GM12801 (cell line): ENCODE data around the gene NSMF.

Experiments used
- TF ChIP-seq, protein P1 (sequence below): IDR thresholded peaks from one replicate; pipeline ENCODE4 v1.5.1; 2011; ENCODE audit warnings: control low read depth; ENCODE audit not compliant: insufficient read length; ENCODE audit errors: extremely low read depth

The NSMF gene

DNA sequence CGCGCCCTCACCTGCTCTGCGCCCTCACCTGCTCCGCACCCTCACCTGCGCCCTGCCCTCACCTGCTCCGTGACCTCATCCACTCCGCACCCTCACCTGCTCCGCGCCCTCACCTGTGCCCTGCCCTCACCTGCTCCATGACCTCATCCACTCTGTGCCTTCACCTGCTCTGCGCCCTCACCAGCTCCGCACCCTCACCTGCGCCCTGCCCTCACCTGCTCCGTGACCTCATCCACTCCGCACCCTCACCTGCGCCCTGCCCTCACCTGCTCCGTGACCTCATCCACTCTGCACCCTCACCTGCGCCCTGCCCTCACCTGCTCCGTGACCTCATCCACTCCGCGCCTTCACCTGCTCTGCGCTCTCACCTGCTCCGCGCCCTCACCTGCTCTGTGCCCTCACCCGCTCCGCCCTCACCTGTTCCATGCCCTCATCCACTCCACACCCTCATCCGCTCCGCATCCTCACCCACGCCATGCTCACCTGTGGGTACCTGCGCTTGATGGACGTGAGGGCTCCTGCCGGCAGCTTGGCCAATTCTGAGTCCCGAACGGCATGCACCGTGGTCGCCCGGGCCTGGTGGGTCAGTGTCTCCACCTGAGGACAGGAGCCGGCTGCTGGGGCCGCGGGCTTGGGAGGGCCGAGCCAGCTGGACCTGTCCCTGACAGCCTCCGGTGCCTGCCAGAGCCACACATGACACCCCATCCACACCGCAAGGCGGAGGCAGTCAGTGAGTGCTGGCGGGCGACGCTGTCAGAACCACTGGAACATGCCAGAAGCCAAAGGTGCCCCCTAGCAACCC lies 35.6 kb upstream of the NSMF start:
- TF ChIP-seq, protein P1, sequence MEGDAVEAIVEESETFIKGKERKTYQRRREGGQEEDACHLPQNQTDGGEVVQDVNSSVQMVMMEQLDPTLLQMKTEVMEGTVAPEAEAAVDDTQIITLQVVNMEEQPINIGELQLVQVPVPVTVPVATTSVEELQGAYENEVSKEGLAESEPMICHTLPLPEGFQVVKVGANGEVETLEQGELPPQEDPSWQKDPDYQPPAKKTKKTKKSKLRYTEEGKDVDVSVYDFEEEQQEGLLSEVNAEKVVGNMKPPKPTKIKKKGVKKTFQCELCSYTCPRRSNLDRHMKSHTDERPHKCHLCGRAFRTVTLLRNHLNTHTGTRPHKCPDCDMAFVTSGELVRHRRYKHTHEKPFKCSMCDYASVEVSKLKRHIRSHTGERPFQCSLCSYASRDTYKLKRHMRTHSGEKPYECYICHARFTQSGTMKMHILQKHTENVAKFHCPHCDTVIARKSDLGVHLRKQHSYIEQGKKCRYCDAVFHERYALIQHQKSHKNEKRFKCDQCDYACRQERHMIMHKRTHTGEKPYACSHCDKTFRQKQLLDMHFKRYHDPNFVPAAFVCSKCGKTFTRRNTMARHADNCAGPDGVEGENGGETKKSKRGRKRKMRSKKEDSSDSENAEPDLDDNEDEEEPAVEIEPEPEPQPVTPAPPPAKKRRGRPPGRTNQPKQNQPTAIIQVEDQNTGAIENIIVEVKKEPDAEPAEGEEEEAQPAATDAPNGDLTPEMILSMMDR = no peak

DNA sequence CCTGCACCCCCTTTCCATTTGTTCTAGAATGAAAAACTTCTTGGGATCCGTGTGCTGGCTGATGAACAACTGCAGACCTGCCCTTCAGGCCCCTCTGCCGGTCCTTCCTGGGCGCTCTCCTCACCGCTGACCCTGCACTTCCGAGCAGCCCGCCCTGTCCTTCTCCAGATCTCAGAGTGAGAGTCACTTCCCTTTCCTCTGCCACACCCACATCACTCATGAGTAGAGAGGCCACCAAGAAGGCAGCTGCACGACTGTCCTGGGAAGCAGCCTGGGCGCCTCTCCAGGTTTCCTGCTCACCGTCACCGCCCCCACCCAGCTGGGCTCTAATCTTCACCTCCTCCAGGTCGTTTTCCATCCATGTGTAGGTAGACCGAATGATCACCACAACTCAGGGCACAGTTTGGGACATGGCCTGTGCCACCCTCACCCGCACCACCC lies 35.0 kb upstream of the NSMF start:
- TF ChIP-seq, protein P1 = no peak

DNA sequence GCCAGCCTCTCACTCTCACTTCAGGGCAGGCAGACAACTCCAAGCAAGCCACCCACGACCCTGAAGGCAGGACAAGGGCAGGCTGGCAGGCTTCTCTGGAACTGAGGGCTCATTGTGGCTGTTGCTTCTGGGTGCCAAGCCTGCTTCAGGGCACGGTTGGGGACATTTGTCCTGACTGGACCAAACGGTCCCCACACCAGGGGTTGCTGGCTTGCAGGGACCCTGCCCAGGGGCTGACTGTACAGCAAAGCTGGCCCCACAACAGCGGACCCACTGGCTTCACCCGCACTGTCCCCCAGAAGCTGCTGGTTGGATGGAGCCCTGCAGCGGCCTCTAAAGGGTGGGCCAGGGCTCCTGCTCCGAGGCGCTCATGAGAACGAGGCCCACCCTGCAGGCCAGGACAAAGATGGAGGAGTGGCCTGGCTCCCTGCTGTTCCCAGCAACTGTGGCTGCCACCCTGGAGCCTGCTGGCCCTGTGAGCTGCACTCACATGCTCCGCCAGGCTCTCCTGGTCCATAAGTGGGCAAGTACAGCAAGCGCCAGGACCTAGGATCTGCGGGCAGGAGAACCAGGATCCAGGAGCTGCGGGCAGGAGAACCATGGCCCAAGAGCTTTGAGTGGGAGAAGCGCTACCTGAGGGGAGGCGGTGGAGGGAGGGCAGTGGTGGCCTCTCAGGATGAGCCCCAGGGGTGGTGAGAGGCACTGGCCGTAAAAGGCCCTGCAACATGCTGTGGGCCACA lies 34.4 kb upstream of the NSMF start:
- TF ChIP-seq, protein P1 = no peak

DNA sequence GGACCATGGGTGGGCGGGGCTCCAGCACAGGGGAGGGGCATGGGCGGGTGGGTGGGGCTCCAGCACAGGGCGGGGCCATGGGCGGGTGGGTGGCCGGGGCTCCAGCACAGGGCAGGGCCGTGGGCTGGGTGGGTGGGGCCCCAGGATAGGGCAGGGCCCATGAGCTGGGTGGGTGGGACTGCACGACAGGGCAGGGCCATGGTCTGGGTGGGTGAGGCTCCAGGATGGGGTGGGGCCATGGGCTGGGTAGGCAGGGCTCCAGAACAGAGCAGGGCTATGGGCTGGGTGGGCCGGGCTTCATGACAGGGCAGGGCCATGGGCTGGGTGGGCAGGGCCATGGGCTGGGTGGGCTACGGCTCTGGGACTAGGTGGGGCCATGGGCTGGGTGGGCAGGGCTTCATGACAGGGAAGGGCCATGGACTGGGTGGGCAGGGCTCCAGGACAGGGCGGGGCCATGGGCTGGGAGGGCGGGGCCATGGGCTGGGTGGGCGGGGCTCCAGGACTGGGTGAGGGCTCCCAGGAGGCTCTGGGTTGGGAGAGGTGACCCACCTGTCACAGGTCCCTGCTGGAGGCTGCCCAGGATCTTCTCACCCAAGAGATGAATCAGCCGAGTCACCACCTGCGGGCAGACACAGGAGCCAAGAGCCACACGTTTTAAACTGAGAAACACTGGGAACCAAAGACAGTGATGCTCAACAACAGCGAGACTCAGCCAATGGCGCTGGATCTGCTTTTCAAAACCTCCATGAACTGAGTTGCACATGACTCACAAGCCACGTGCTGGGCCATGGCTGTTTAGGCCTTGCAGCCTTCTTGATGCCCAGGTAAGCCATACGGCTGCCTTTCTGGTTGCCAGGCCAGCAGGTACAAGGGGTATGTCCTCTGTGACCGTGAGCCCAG lies 33.6 kb upstream of the NSMF start:
- TF ChIP-seq, protein P1 = no peak

DNA sequence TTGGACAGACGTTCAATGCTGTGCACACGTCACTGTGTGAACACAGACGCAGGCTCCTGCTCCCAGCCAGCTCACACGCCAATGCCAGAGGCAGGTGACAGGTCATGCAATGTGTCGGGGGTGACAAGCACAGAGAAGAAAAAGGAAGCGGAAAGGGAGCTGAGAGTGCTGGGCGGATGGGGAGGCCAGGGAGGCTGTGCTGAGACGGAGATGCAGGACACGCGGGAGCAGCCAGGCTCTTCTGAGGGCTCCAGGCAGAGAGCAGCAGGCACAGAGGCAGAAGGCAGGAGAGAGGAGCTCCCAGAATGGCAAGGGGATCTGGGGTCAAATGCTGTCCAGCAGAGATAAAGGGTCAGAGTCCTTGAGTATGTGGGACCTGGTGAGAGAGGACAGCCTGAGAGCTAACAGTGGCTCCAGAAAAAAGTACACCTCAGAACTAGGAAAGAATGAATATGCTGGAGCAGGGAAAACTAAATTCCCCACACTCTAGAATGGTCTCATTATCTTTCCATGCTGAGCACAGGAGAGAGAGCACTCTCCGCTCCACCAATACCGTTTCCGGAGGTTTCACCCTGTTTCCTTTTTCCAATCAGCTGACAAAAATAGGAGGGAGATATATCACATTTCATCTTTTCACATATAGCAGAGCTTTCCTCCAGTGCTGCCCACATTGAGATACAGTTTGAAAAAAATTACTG lies 32.8 kb upstream of the NSMF start:
- TF ChIP-seq, protein P1 = no peak

DNA sequence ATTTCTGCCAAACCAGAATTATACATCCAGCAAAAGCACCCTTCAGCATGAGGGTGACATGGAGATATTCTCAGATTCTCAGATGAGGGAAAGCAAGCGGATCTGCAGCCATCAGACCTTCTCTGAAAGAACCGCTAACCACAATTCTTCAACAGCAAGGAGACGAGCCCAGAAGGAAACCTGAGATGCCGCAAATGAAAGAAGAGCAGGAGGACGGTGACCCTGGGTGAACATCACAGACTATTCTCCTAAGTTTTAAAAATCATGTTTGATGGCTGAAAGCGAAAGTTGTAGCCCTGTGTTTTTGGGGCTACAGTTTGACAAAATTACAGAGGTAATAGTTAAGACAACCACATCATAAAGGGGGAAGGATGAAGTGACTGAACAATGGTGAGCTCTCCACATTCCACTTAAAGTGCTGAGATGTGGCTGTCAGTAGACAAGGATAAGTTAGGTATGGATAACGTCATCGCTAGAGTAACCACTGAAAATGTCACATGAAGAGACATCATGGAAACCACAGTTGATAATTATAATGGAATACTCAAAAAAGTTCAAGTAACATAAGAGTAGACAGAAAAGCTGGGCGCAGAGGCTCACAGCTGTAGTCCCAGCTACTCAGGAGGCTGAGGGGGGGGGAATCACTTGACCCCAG lies 31.5 kb upstream of the NSMF start:
- TF ChIP-seq, protein P1 = no peak
